CD4-positive, alpha-beta T cell treated with Interferon gamma for 1 hour (primary cell): Measurements from ENCODE around the gene CWC22.
"Not testable (repeated sequence)": the region's sequence is repeated elsewhere in the genome, so short reads cannot be mapped to it uniquely, and the experiment has no call there.

Source experiments
- DNase-seq: peaks from one replicate; pipeline ENCODE4 v3.0.0-alpha.2; 2020

Gene CWC22

DNA sequence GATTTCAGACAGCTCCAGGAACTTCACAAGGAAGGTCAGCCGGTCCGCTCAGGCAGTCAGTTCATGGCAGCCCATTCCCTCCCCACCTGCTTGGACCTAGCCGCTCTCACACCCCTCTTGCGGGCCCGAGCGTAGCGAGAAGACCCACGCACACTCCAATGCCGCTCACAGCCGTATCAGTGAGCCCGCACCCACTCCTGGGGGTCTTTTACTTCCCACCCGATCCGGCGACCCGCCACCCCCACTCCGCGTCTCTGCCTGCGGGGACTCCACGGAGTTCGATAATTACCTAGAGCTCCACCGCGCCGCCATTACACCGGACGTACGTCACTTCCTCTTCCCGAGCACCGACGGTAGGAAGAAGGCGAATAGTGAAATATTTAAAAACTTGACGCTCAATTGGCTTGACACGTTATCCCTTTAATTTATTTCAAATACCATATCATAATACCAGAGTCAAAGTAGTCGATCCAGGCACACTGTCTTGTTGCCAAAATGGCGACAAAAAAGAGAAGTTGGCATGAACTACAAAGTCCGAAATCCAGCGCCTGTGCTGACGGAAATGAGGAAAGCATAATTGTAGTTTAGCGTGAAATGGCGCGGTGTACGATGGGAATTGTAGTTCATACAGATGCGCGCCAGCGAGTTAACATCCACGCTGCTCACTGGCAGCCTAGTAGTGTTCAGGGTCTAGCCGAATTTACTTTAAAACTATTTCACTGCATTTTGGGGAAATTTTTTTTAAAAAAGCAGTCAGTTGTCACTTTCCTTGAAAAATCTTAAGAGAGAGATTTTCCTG is at the start of gene CWC22:
TSS of gene CWC22 (minus strand) at position 517 of the 799 bp plus-strand sequence. CDS start 13,956 bp downstream, outside the sequence.
- peak; percentile 88 for DNase-seq

DNA sequence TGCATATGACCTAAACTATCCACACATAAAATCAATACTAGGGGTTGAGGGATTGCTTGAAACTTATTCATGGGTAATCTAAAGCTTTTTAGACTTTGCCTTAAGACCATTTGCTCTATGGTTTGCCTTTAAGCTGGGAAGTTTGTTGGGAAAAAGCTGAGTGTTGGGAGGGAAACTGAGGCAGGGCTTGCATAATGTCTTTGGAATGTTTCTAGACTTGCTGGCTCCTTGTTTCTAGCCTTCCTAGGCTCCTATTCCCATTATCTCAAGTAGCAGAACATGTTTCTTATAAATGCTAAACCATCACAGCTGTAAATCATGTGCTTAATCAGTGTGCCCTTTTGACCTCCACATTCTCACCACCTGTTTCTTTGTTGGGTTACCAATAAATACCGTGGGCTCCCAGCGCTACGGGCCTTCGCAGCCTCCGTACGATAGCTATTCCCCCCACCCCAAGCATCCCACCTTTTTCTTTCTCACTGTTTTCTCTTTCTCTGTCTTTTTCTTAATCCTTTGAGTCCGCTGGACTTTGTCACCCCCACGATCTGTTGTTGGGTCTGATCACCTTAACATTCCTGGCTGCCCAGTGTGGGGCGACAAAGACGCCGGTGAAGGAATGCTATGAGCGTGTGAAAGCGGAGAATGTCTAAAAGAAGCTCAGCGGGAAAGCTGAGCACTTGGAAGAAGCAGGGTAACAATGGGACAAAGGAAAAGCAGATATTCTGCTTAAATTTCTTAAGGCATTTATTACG is 49.4 kb upstream of the CWC22 start:
- DNase-seq, result no peak

DNA sequence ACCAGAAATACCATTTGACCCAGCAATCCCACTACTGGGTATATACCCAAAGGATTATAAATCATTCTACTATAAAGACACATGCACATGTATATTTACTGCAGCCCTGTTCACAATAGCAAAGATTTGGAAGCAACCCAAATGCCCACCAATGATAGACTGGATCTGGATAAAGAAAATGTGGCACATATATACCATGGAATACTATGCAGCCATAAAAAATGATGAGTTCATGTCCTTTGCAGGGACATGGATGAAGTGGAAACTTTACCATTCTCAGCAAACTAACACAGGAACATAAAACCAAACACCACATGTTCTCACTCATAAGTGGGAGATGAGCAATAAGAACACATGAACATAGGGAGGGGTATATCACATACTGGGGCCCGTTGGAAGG is 47.5 kb upstream of the CWC22 start:
- not testable (repeated sequence) for DNase-seq

DNA sequence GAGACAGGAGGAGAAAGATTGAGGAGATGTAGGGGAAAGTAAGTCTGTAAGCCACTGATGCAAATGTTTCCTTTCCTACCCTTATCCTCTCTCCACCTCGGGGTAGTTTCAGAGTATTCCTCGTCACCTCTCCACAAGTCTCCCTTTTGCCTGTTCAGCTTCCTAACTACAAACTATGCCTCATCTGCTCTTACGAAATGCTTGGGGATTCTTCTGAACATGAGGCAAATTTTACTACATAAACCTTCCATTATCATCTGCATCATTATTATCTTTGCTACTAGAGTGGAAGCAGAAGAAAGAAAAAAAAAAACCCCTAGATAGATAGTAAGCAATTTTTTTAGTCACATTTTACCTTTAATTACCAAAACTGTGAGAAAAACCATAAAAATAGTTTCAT is 43.1 kb upstream of the CWC22 start:
- DNase-seq, result no peak

DNA sequence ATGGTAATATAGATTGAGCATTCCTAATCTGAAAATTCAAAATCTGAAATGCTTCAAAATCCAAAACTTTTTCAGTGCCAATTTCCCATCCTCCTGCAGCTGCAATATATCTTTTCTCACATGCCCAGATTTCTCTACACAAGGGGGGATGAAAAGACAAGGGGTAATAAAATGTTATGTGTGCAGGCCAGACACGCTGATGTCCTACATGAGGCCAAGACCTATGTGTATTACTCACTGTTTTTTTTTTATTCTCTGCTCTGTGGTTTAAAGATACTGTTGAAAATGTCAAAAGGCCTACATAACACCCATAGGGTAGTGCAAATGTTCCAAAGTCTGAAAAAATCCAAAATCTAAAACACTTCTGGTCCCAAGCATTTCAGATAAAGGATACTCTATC is 41.2 kb upstream of the CWC22 start:
- no peak for DNase-seq

DNA sequence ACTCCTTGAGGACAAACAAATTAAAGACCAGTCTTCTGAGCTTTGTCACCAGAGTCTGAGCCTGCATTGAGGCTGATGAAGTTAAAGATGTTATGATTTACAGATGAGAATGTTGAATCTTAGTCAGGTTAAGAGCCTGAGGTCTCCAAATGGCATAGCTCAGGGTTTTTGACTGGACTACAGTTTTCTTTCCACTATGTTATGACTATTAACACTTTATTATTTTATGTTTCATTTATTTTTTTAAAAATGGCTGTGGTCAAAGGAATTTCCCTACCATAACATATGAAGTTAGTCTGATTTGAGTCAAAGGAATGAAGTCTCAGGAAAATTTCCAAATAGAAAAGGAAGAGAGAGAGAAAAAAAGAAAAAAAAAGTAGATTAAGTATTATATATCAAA is 39.7 kb upstream of the CWC22 start:
- DNase-seq, result no peak

DNA sequence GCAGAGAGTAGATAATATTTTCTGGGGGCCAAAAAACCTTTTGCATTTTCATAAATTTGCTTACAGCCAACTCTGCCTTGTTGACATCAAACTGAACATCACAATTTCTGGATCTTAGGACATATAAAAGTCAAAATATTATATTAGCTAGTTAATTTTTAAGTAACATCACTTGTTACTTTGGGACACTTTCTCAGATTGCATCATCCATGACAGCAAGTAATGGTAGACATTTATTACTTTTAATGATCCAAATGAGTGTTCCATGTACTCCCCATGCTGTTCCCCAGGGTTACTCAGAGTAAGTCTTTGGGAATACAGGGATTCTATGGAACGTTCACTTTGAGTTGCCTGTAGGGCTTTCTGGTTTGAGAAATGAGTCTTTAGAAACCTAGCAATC is 39.1 kb upstream of the CWC22 start:
- no peak for DNase-seq

DNA sequence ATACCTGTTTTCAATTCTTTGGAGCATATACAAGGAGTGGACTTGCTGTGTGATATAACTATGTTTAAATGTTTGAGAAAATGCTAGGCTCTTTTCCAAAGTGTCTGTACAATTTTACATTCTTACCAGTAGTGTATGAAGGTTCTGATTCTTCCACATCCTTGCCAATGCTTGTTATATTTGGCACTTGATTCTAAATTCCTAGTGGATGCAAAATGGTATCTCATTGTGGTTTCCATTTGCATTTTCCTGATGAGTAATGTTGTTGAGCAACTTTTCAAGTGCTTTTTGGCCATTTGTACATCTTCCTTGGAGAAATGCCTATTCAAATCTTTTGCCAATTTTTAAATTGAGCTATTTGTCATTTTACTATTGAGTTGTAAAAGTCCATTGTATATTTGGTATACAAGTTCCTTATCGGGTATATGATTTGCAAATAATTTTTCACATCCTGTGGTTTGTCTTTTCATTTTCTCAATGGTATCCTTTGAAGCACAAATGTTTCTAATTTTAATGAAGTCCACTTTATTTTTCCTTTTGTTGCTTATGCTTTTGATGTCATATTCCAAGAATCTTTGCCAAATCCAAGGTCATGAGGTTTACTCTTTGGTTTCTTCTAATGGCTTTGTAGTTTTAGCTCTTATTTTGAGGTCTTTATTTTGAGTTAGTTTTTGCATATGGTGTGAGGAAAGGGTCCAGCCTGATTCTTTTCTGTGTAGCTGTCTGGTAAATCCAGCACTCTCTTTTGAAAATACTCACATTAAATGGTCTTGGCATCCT is 33.2 kb upstream of the CWC22 start:
- DNase-seq, result no peak

DNA sequence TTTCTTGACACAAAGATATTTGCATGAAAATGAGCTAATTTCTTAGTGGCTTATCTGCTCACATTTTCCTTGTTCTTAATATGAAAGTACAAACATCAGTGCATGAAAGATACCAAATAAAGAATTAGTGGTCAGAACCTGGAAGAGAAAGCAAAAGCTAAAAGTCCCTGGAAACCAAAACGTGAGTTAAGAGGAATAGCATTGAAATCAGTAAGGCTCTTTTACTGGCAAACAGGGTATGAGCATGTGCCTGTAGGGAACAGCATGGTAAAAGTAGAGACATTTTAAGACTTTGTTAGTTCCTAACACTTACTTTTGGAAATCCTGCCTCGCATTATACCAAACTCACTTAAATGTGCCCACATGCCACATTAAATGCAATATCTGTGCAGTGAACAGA is 31.9 kb upstream of the CWC22 start:
- no peak for DNase-seq

DNA sequence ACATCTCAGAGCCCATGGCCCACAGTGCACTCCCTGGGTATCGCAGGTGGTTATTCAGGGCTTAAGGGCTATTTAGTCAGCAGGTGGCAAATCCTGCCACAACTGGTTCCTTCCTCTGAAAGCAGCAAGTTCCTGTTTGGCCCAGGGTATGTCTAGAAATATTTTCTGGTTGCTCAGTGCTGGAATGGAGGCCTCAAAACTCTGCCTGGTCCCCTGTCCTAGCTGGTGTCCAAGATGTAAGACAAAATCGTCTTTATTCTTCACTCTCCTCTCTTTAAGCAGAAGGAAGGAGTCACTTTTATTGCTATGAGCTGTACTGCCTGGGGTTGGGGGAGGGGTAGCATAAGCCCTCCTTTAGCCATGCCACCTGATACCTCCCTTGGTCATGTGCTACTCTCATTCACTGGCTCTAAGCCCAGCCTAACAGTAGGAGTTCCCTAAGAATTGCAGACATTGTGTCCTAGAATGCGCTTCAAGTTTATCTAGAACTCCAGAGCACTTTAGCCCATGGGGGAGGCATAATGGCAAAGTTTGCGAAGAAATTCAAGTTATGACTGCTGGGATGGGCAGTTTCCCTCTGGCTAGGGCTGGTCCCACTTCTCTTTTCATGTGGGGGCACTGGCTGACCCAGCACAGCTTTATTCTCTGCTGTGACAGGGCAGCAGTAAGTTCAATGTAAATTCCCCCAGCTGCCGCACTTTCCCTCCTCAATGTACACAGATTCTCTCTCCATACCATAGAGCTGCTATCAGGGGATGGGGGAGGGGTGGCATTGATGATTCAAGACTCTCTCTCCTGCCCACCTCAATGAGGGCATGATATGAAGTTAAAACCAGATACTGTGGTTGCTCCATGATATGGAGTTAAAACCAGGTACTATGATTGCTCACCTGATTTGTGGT is 27.1 kb upstream of the CWC22 start:
- no peak for DNase-seq

DNA sequence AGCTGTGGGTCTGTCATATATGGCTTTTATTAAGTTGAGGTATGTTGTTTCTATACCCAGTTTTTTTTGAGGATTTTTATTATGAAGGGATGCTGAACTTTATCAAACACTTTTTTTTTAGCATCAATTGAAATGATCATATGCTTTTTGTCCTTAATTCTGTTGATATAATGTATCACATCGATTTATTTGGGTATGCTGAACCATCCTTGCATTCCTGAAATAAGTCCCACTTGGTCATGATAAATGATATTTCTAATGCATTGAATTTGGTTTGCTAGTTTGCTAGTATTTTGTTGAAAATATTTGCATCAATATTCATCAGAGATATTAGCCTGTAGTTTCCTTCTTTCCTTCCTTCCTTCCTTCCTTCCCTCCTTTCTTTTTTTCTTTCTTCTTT is 22.5 kb upstream of the CWC22 start:
- DNase-seq, result no peak

DNA sequence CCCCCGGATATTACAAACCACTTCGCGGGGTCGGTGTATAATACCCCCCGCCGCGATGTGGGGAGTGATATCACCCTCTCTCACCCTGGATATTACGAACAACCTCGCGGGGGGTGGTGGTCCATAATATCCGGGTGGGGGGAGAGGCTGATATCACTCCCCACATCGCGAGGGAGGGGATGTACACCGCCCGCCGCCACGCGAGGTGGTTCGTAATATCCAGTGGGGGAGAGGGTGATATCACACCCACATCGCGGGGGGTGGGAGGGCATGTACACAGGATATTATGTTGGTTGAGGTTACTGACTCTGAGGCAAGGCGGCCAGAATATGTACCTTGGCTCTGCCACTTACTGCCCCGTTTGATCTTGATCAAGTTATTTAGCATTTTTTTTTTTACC is 14.8 kb upstream of the CWC22 start:
- DNase-seq, result no peak

DNA sequence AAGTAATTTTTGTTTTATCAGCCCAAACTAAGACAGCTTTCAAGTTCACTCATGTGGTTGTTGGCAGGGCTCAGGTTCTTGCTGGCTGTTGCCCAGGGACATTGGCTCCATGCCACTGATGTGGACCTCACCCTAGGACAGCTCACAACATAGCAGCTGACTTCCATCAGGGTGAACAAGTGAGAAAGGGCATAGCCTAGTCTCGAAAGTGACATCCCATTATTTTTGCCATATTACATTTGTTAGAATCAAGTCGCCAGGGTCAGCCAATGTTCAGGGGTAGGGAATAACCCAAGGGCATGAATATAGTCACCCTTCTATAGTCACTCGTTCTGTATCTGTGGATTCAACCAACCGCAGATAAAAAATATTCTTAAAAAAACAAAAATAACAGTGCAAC is 10.7 kb upstream of the CWC22 start:
- DNase-seq, result no peak

DNA sequence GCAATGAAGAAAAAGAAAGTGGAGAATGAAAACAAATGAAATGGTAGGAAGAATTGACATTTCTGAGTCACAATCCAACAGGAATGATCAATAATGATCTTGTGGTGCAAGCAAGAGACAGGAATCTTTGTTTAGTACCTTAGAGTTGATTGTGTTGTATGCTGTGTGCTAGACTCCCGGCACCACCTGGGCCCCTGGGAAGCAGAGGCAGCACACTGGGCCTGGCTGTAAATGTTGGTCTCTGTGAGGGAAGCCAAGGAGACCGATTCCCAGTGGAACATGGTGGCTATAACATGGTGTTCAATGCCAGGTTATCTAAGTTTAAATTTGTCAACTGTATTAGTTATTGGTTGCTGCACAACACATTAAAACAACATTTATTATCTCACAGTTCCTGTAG is 9.8 kb upstream of the CWC22 start:
- DNase-seq, result no peak

DNA sequence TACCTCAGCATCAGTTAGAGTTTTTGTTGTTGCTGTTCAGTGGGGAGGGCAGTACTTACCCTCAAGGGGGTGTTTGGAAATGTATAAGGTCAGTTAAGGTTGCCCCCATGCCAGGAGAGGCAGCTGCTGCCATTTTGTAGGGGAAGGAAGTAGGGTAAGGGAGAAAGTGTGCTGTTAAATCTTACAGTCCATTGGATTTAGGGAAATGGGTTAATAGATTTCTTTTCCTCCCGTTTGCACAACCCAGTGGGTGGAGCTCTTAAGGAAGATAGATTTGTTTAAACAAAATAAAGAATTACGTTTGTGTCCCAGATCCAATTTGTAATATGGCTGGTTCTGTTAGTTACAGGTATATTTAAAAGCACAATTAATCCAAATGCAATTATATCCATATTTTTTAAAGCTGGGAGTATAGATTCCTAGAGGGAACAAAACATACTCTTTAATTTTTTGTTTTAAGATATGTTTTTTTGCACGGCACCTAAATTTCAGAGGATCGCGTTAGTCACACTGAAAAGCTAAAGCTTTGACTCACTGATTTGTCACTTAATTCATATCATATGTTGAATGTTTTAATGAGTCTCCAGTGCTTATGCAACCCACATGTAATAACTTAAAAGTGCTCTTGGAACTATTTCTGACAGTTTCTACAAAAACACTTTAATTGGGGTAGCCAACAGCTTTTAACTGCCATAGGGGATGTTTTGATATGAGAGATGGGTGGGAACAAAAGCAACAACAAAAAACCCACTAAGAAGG is 9.0 kb upstream of the CWC22 start:
- no peak for DNase-seq

DNA sequence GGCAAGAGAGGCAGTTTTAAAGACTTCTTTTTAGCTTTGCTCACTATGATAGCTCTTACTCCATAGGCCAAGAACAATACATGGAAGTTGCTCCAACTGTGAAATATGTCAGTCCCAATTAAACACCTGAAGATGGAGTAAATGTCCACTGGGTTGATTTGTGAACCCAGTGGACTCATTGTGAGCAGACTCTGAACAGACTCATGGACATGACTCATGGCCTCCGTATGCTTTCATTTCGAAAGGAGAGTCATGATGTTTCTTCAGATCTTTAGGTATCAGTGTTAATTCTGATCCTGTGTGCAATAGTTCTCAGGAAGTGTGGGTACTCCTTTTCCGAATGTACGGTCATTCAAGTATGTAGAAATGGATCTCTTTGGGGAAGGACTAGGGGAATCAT is 5.4 kb upstream of the CWC22 start:
- no peak for DNase-seq

DNA sequence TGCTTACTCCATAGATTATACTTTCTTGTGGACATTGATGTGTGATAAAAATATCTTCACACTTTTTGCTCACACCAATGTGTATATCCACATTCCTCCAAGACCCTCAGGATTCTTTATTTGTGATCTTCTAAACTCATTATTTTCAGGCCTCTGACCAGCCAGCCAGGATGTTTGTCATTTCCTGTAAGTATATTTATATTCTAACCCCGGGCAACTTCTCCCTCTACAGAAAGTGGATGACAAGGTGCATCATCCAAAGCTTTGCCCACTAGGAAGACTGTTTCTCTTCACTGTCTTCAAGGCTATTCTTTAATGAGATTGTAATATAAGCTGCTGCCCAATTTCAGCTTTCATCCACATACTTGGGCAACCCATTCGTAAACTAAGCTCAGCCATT is 3.6 kb upstream of the CWC22 start:
- no peak for DNase-seq

DNA sequence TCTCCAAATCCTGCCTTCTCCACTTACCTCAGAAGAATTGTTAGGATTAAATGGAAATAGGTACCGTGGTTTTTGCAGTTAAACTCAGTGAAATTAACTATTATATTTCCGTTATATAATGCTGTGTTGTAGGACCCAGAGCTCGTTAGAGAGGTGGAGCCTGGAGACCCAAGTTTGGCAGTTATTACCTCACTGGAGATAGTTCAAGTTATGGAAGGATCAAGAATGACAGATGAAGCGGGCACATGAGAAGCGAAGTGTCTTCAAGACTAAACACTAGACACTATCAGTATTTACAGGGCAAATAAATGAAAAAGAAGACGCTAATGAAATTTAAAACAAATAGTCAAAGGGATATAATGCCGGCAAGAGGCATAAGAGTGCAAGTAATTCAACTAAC is 866 bp downstream of the CWC22 start:
- no peak for DNase-seq

DNA sequence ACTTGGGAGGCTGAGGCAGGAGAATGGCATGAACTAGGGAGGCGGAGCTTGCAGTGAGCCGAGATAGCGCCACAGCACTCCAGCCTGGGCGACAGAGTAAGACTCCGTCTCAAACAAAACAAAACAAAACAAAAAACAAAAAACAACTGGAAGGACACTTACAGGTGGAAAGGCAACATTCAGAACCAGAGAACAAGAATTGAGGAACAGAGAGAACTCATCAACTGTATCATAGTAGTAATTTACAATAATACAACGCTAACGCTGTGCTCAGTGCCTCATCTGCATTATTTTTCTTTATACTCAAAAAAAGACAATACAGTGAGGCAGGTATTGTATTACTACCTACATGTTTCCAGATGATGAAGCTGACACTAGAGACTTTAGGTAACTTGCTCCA is 1.6 kb downstream of the CWC22 start:
- not testable (repeated sequence) for DNase-seq

DNA sequence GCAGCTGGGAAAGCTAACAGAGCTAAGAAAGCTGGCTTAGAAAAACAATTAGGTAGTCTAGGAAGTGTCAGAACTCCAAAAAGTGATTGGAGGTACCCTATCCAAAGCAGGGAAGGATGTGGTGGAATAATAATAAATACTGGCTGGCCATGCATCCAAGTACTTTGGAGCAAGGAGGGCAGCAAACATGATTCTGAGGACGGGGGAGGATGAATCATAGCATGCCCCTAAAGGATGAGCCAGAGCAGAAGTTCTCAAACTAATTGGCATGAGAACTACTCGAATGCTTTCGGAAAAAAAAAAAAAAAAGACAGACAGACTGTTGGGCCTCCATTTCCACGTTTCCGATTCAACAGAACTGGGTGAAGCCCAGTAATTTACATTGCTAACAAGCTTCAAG is 2.4 kb downstream of the CWC22 start:
- no peak for DNase-seq

DNA sequence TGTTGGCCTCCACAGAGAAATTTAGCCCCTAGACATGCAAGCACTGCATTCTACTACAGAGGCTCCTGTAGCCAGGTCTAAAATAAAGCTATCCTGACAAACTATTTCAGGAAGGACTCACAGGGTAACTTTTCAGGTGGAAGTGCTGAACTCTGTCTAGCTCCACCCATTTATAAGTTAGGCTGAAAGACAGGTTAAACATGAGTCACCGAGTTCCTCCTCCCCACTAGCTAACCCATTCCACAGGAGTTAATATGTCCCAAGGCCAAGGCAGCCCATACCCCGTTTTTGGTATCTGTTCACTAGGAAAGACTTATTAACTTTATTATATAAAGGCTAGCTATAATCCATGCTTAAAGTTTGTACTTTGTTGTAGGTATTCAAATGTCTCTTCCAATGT is 3.5 kb downstream of the CWC22 start:
- DNase-seq, result no peak

DNA sequence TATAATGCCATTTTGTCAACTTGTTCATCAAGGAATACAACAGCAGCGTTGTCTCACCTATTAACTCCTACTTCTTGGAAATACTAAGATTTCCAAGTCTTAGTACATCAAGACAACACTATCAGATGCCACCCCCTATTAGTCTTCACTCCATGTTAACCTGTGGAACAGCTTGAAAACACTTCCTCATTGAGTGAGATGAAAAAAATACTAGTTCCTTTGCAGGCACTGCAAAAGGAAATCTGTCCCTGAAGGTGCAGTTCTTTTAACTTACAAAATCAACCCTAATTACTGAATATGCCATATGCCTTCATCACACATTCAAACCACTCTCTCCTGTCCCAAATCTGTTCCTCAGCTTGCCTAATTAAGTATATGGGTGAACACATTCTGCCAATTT is 4.0 kb downstream of the CWC22 start:
- no peak for DNase-seq
